ENCODE measurements around the gene CCDC12.
"Not testable (repeated sequence)": the region's sequence is repeated elsewhere in the genome, so short reads cannot be mapped to it uniquely, and the experiment has no call there.

The CCDC12 gene

GRCh38 chr3:46978985-46979944 lies 2.7 kb upstream of the CCDC12 start, which contains the start of gene NBEAL2:
Gene NBEAL2 (plus strand): TSS chr3:46979666. CDS start chr3:46979862, 196 bp downstream.
- peak; percentile 63 for DNase-seq

GRCh38 chr3:46978381-46978780 lies 1.8 kb upstream of the CCDC12 start:
- DNase-seq = no peak

DNA sequence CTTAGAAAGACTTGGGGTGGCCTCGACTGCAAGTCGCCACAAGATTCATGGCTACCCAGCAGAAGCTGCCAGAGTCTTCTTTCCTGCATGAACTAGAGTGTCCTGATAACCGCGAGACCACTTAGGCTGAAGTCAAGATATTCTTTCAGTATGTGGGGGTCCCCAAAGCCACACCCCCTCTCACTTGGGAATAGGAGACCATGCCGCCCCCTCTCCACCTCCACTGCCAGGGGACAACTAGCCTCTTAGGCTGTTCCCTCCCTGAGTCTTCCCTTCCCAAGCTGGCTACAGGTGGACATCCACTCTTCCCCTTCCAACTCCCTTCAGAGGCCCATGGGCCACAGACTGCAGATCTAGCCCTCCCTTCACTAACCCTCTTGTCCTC lies 1.3 kb upstream of the CCDC12 start:
- DNase-seq = no peak

- no peak for DNase-seq
Measured at GRCh38 chr3:46974421-46975171, 1.9 kb downstream of the CCDC12 start.

DNA sequence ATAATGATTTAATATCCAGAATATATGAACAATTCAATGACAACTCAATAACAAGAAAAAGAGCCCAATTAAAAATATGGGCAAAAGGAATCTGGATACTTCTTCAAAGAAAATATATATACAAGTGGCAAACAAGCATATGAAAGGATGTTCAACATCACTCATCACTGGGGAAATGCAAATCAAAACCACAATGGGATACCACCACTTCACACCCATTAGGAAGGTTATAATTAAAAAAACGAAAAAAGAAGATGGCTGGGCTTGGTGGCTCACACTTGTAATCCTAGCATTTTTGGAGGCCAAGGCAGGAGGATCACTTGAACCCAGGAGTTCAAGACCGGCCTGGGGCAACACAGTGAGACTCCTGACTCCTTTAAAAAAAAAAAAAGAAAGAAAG lies 4.1 kb downstream of the CCDC12 start:
- DNase-seq = no peak

GRCh38 chr3:46971742-46972141 lies 4.8 kb downstream of the CCDC12 start:
- DNase-seq = no peak

DNA sequence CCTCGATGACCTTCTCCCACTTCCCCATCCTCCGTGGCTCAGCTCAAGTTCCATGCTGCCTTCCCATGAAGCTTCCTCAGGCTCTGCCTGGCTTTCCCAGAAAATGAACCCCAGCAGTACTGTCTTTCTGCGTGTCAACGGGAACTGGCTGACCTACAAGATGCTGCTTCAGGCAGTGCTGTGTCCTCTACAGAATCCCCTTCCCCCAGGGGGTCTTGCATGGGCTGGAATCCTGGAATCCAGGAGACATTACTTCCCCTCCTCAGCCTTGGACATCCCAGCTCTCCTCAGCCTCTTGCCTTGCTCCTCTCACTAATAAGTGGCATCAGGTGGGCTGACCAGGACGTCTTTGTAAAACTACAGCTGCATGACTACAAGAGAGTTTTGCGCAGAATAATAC lies 5.4 kb downstream of the CCDC12 start:
- no peak for DNase-seq

- DNase-seq = no peak
Measured at GRCh38 chr3:46970391-46971091, 6.0 kb downstream of the CCDC12 start.

DNA sequence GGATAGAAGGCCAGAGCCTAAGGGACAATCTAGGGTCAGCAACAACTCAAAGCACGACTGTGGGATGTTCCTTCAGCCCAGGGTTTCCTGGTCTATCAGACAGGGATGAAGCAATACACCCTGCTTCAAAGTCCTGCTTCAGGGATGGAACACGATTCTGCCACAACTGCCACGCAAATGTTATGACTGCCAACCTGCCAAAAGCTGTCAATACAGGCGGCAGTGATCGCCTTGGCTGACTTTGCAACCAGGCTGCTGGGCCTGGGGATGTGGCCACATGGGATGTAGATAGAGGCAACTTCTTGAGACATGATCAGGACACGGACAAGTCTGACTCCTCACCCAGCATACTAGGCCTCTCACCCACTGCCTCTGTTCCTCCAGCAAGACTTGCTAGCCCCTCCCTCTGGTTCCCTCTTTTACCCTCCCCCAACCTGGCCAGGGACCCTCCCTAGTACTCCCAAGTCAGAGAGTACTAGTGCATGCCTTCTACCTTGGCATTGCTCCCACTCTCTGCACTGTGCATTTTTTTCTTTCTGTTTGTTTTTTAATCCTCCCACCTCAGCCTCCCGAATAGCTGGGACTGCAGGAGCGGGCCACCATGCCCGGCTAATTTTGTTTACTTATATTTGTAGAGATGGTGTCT lies 7.6 kb downstream of the CCDC12 start:
- no peak for DNase-seq

- DNase-seq = no peak
Measured at GRCh38 chr3:46966811-46967210, 9.7 kb downstream of the CCDC12 start.

GRCh38 chr3:46965151-46965550 lies 11.4 kb downstream of the CCDC12 start:
- no peak for DNase-seq

DNA sequence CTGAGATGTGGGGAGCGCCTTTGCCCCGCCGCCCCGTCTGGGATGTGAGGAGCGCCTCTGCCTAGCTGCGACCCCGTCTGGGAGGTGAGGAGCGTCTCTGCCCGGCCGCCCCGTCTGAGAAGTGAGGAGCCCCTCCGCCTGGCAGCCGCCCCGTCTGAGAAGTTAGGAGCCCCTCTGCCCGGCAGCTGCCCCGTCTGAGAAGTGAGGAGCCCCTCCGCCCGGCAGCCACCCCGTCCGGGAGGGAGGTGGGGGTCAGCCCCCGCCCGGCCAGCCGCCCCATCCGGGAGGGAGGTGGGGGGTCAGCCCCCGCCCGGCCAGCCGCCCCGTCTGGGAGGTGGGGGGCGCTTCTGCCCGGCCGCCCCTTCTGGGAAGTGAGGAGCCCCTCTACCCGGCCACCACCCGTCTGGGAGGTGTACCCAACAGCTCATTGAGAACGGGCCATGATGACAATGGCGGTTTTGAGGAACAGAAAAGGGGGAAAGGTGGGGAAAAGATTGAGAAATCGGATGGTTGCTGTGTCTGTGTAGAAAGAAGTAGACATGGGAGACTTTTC lies 12.4 kb downstream of the CCDC12 start:
- not testable (repeated sequence) for DNase-seq

DNA sequence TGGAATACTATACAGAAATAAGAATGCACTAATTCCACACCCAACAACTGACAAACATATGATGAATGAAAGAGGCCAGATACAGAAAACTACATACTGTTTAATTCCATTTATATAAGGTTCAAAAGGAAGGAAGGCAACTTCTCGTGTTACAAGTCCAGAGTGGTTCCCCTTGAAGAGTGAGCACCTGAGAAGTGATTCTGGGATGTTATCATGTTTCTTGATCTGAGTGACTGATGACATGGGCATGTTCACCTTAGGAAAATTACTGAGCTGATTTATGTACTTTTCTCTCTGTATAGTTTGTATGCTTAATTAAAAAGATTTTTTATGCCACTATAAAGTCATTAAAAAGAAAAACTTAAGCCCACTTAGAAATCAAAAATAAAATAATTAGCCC lies 13.6 kb downstream of the CCDC12 start:
- DNase-seq = no peak

- no peak for DNase-seq
Measured at GRCh38 chr3:46962427-46962826, 14.1 kb downstream of the CCDC12 start.

GRCh38 chr3:46960835-46961234 lies 15.7 kb downstream of the CCDC12 start:
- no peak for DNase-seq

GRCh38 chr3:46960081-46960701 lies 16.4 kb downstream of the CCDC12 start:
- no peak for DNase-seq

DNA sequence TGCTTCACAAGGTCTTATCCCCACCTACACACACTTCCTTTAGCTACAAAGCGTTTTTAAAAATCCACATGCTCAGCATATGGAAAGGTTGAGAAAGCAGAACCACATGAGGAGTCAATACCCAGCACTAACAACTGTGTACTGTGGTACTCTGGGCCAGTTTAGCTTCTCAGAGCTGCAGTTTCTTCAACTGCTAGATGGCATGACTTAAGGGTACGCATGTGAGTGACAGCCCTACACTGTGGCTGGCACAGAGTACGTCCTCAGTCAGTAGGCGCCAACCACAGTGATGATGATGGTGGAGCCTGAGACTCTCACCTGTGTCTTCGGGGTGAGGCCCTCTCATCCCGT lies 17.4 kb downstream of the CCDC12 start:
- DNase-seq = no peak

- no peak for DNase-seq
Measured at GRCh38 chr3:46958467-46959160, 17.9 kb downstream of the CCDC12 start.

GRCh38 chr3:46957092-46957820 lies 19.3 kb downstream of the CCDC12 start:
- no peak for DNase-seq

GRCh38 chr3:46955801-46956259 lies 20.7 kb downstream of the CCDC12 start:
- DNase-seq = no peak

DNA sequence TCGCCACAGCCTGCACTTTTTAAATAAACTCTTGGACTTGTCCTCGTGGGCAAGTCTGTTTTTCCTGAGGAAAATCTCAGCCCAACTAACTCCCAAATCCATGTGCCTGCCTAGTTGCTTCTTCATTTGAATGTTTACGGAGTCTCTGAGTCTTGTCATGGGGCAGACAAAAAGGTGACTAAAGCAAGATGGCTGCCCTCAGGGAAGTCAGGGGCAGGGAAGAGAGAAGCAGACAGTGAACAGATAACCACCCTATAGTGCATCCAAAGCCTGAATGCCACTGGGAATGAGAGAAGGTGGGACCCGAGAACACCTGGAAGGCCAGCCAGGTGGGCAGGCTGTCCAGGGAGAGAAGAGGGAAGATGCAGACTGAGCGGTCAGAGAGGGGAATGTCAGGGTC lies 21.4 kb downstream of the CCDC12 start:
- DNase-seq = no peak
